Measurements from ENCODE around the gene PANX2.

Gene PANX2

GRCh38 chr22:50216055-50216683 is 45.6 kb downstream of the PANX2 start:
- DNase-seq = no peak

- no peak for DNase-seq
These were observed 46.4 kb downstream of the PANX2 start for GRCh38 chr22:50216684-50217520.

- DNase-seq = no peak
These were observed 47.1 kb downstream of the PANX2 start for GRCh38 chr22:50217543-50218152.

GRCh38 chr22:50218153-50218995 is 47.8 kb downstream of the PANX2 start:
- DNase-seq = no peak

- no peak for DNase-seq
These were observed 48.6 kb downstream of the PANX2 start for GRCh38 chr22:50218996-50219727.

GRCh38 chr22:50219800-50220602 is 49.5 kb downstream of the PANX2 start:
- no peak for DNase-seq

- DNase-seq = no peak
These were observed 50.3 kb downstream of the PANX2 start for GRCh38 chr22:50220603-50221409.

- DNase-seq = no peak
These were observed 51.1 kb downstream of the PANX2 start for GRCh38 chr22:50221410-50222300.

- DNase-seq = no peak
These were observed 52.0 kb downstream of the PANX2 start for GRCh38 chr22:50222508-50222907.

- DNase-seq = no peak
These were observed 53.5 kb downstream of the PANX2 start for GRCh38 chr22:50224071-50224470.

GRCh38 chr22:50225200-50225969 is 54.9 kb downstream of the PANX2 start:
- DNase-seq = no peak

GRCh38 chr22:50226063-50226874 is 55.7 kb downstream of the PANX2 start:
- no peak for DNase-seq

GRCh38 chr22:50226875-50227165 is 56.3 kb downstream of the PANX2 start:
- DNase-seq = no peak

GRCh38 chr22:50227579-50228215 is 57.2 kb downstream of the PANX2 start:
- no peak for DNase-seq

GRCh38 chr22:50228366-50228765 is 57.8 kb downstream of the PANX2 start:
- no peak for DNase-seq

- DNase-seq = no peak
These were observed 58.8 kb downstream of the PANX2 start for GRCh38 chr22:50229370-50229769.
